GM12872 (cell line): ENCODE data around the gene LRP10.

Experiments
- TF ChIP-seq, protein P1 (sequence below): IDR thresholded peaks from 3 replicates; pipeline ENCODE4 v1.5.1; 2011; ENCODE audit warnings: low read depth, mild to moderate bottlenecking, low read length, moderate library complexity; ENCODE audit not compliant: insufficient read depth

LRP10 gene

DNA sequence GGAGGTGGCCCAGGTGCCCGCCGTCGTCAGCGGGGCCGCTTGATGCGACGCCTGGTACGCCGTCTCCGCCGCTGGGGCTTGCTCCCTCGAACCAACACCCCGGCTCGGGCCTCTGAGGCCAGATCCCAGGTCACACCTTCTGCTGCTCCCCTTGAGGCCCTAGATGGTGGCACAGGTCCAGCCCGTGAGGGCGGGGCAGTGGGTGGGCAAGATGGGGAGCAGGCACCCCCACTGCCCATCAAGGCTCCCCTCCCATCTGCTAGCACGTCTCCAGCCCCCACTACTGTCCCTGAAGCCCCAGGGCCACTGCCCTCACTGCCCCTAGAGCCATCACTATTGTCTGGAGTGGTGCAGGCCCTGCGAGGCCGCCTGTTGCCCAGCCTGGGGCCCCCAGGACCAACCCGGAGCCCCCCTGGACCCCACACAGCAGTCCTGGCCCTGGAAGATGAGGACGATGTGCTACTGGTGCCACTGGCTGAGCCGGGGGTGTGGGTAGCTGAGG is 5.5 kb downstream of the LRP10 start:
- TF ChIP-seq, protein P1, sequence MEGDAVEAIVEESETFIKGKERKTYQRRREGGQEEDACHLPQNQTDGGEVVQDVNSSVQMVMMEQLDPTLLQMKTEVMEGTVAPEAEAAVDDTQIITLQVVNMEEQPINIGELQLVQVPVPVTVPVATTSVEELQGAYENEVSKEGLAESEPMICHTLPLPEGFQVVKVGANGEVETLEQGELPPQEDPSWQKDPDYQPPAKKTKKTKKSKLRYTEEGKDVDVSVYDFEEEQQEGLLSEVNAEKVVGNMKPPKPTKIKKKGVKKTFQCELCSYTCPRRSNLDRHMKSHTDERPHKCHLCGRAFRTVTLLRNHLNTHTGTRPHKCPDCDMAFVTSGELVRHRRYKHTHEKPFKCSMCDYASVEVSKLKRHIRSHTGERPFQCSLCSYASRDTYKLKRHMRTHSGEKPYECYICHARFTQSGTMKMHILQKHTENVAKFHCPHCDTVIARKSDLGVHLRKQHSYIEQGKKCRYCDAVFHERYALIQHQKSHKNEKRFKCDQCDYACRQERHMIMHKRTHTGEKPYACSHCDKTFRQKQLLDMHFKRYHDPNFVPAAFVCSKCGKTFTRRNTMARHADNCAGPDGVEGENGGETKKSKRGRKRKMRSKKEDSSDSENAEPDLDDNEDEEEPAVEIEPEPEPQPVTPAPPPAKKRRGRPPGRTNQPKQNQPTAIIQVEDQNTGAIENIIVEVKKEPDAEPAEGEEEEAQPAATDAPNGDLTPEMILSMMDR = no peak

DNA sequence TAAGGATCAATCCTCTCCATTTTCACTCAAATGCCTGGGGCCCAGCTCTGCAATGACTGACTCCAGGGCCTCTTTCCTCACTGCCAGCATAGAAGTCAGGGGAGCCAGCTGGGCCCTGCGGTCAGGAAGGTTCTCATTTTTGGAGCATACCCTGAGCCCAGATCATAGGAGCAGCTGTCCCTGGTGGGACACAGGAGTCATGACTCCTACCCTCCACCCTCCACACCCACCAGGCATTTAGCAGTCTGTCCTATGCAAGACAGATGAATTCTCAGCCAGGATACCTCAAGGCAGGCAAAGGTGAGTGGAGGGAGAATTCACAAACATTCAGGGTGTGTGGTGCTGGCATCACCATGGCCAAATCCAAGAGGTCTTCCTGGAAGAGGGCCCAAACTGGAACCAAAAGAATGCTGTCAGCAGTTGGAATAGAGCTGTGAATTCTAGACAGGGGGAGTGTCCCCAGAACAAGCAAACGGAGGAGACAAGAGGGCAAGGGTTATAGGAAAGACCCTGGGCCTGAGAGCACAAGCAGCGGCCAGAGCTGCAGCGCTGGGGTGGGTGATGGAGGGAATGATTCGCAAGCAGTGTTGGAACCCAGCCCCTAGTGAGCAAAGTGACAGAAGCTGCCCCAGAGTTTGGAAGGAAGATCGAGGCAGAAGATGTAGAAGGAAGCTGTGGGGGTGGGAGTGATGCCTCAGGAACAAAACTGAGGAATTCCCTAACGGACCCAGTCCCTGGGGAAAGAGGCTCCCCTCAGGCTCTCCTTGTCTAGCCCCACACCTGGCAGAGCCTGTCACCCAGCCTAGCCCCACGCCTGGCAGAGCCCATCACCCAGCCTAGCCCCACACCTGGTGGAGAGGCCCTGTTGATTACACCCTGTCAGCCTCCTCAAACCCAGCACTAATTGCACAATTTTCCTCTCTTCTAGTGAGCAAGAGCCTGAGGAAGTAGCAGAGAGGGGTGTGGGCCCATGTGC is 7.0 kb downstream of the LRP10 start:
- TF ChIP-seq, protein P1 = no peak

DNA sequence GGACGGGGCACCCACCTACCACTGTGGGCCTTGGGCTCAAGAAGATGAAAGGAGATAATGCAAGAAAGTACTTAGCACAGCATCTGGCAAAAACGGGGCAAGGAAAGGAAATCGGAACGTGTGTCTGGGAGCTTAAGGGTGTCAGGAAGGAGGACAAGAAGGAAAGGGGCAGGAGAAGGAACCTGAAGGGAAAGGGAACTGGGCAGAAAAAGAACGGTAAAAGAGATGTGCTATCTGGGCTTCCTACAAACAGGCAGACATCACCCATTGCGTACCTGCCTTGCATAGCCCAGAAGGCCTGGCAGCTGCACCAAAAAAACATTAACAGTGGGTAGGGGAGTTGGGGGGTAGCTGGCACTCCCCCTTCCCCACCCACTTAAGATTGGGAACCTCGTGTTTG is 10.5 kb downstream of the LRP10 start:
- TF ChIP-seq, protein P1 = no peak

DNA sequence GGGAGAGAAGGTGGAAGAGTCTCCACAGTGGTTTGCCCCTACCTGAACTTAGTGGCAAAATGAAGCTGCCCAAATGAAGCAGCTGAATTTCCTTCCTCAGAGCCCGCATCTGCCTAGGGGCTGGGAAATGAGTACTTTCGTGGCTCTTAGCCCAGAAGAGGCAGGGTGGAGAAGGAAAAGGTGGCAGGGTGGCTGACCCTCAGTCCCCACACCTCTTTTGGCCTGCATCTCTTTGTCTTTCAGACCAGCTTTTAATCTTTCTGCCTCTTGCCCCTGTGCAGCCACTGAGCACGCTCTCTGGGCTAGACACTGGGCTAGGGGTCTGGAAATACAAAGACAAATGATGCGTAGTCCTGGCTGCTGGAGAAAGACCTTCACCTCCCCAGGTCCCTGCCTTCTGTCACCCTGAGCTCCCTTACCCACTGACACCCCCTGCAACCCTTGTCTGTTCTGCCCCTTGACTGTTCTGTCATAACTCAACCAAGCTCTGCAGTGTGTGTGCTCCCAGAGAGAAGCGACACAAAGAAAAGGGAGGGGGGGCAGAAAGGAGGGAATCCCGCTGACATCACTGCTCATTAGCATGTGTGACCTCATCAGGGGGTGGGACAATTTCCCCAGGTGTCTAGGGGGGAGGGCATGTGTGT is 11.1 kb downstream of the LRP10 start:
- TF ChIP-seq, protein P1 = no peak

DNA sequence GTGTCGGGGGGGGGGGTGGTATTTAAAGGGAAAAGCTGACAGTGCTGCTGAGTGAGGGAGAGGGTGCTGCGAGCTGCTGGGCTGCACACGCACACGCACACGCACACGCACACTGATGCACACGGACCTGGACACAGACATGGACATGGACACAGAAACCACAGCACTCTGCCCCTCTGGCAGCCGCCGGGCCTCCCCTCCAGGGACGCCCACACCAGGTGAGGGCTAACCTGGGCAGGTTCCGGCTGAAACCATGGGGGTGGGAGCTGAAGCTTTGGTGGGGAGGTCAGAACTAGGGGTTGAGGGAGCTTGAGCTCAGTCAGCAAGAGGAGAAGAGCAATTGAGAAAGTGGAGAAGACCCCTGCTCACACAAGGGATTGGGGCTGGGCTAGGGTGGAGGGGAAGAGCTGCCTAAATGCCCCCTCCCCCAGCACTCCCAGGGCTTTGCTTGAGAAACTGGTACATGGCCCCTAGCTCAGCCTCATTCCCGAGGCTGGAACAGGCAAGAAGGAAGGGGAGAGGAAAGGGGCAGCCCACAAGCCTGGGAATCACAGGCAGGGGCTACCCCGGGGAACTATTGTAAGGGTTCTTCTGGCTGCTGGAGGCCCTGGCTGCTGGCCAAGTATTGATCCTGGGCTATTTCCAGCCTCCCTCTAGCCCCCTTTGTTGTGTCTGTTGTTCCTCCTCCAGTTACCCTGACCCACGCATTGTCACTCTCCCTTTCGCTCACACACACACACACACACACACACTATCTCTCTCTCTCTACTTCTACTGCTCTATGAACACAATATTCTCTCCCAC is 11.8 kb downstream of the LRP10 start, which contains the start of gene REM2:
Gene REM2, plus strand, starts transcription at position 50 of the 804 bp plus-strand sequence. Its CDS starts 66 bp downstream, at position 116.
- TF ChIP-seq, protein P1 = no peak

DNA sequence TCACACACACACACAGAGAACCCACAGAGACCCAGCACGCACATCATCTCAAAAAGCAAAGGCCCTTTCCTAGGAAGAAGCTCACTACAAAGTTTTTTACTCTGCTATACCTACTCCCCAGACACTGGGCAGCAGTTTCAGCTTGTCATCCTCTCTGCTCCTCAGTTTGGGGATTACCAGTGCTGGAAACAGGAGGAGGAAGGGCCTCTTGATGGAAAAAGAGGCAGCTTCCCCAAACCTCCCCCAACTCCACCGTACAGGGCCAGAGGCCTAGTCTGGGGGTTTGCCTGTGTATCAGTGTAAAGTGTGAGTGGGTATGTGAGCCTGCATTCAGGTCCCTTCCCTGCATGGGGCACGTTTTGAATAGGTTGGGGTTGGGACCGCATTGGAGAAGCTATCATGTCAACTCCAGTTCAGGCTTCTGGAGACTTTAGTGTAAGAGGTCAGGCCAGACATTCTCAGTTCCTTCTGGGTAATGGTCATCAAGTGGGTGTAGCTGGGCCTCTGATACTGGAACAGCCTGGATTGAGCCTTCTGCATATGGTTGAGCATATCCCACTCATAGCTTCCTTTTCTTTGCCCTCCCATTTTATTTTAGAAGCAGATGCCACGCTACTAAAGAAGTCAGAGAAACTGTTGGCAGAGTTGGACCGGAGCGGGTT is 12.7 kb downstream of the LRP10 start:
- TF ChIP-seq, protein P1 = no peak
